Activated CD4-positive, alpha-beta T cell treated with anti-CD3 and anti-CD28 coated beads for 48 hours (primary cell): ENCODE measurements around the gene TMEM238.

Experiments
- DNase-seq: peaks from one replicate; pipeline ENCODE4 v3.0.0-alpha.2; 2020

Gene TMEM238

DNA sequence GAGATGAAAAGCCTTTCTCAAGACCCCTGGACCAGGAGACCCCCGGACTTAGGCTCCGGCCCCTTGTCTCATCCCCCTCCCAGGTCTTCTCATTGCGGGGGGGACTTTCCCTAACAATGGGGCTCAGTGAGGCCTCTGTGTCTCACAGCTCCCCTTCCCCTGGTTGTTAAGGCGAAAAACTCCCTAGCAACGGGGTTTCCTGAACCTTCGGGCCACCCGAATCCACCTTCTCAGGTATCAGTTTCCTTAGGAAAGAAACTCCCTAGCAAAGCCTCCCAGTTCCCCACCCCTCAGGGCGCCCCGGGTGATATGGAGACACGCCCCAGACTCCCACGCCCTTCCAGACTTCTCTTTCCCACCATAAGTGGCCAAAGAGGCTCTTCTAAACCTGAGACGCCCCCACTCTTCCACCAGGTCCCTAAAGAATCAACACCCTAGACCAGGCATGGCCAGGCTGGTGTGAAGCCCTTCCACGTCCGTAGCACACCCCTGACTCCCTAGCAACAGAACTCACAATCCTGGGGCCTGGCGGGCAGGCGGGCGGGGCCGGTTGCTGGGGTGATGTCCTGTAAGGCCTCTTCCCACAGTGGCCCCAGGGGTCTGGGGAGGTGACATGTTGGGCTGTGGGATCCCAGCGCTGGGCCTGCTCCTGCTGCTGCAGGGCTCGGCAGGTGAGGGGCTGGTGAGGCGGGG, 7.7 kb downstream of the TMEM238 start, which contains the start of gene TMEM190:
TMEM190 (plus strand) TSS at position 586 of the 693 bp plus-strand sequence; CDS start at position 614, 28 bp downstream.
- no peak for DNase-seq

- no peak for DNase-seq
Measured at GRCh38 chr19:55373993-55374757, 9.9 kb downstream of the TMEM238 start.

DNA sequence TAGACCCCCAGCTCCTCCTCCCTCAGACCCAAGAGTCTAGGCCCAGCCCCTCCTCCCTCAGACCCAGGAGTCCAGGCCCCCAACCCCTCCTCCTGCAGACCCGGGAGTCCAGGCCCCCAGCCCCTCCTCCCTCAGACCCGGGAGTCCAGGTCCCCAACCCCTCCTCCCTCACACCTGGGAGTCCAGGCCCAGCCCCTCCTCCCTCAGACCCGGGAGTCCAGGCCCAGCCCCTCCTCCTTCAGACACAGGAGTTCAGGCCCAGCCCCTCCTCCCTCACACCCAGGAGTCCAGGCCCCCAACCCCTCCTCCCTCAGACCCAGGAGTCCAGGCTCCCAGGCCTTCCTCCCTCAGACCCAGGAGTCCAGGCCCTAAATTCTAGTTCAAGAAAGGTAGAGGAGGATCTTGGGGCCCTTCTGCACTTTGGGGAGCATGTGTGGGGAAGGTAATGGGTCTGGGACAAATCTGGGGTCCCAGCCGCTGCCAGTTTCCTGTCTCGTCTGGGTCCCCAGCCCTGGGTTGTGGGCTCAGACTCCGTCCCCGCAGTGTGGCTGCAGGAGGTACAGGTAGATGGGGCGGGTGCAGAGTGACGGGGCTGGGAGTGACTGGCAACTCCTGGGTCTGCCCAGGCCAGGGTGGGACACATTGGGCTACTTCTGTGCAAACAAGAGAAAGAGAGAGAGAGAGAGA, 10.6 kb downstream of the TMEM238 start:
- no peak for DNase-seq

DNA sequence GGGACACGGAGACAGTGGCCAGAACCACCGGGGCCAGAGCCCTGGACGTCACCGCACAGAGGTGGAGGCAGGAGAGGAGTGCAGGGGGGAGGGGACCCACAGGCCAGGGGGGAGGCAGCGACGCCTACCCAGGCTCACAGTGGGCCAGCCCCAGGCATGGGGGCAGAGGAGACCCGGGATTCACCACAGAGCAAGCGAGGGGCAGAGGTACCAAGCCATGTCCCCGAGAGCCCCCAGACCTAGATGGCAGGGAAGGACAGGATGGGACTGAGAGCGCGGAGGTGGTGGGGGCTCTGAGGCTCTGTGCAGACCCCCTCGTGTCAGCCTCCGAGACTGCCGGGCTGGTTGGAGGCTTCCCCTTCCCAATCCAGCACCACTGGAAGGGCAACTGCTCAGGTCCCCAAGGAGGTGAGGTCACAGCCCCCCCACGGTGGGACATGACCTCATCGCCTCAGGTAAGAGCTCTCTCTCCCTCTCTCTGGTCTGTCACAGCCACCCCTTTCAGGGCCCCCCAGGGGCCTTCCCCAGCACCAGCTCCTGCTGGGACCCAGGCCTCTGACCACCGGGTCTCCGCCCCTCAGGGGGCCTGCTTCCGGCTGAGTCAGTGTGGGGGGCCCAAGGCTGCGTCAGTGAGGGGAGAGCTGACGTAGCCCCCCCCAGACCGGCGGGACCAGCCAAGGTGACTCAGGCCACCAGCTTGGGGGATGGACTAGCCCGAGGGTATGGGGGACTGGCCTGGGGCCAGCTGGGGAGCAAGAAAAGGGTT, 11.6 kb downstream of the TMEM238 start:
- DNase-seq, result peak; percentile 35

DNA sequence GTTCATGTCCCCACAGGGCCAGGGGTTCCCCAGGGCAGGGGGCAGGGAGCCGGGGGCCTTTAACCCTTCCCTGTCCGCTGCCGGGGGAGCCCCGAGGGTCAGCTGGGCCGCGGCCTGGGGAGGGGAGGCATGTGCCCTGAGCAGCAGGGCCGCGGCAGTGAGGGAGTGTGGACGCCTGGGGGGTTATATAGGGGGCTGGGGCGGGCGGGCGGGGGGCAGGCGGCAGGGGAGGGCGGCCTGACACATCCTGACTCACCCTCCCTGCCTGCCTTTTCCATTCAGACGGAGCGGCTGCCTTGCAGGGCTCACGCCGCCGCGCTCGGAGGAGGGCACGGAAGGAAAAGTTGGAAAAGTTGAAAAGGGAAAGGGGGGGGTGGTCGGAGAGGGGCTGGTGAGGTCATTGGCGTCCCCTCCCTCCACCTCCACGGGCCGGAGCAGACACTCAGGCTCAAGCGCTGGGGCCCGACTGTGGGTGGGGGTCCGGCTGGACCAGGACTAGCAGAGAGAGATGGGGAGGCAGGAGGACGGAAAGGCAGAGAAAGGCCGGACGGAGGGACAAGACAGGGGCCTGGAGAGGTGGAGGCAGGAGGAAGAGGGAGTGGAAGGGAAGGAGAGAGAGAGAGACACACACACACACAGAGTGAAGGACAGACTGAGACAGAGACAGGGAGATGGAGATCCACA, 13.6 kb downstream of the TMEM238 start, which contains the start of gene IL11:
IL11 (minus strand) TSS at position 159 of the 684 bp plus-strand sequence; CDS start at position 6, 153 bp downstream.
- DNase-seq, result no peak

DNA sequence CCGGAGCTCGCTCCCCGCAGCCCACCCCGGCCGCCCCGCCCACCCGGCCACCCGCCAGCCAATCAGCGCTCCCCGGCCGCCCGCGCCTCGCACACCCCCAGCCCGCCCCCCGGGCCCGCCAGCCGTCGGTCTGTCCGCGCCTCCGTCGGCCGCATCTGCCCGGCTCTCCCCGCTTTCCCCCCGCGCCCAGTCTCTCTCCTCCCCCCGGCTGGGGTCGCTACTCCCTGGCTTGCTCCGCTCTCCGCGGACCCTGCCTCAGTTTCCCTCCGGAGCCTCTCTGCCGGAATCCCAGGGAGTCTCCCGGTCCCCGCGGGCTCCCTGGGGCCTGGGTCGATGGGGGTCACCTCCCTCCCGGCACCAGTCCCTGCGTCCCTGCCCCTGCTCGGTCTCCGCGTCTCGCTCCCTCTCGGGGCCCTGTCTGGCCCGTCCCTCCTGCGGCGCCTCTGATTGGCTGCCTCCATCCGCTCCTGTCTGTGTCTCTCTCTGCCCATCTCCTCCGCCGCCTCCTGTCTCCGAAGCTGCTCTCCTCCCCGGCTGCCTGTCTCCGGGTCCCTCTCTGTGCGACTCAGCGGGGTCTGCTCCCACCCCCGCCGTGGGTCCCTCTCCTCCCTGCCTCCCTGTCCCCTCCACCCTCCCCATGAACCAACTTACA, 14.3 kb downstream of the TMEM238 start:
- peak; percentile 61 for DNase-seq

DNA sequence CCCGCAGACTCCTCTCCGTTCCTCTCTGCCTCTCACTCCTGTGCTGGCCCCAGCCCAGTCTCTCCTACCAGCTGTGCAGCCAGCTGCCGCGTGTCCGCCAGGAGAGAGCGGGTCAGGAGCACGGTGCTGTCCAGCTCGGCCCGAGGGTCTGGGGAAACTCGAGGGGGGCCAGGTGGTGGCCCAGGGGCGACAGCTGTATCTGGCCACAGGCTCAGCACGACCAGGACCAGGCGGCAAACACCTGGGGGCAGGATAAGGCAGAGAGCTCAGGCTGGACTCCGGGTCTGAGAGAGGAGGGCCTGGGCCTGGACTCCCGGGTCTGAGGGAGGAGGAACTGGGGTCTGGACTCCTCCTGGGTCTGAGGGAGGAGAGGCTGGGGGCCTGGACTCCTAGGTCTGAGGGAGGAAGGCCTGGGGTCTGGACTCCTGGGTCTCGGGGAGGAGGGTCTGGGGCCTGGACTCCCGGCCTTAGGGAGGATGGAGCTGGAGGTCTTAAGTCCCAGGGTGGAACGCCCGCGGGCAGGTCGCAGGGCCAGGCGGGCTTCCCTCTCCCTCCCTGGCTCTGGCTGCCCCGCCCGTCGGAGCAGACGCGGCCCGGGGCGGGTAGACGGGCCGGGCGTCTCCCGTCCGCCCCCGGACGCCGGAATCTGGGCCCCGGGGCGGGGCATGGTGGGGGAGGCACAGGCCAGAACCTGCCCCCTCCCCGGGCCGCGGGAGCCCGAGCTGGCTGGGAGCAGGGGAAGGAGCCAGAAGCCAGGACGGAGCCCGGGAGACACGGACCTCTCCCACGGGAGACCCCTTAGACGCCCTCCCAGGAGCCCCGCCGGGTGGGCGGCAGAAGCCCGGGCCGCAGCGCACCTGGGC, 15.2 kb downstream of the TMEM238 start:
- peak; percentile 42 for DNase-seq

GRCh38 chr19:55368106-55368505, 16.0 kb downstream of the TMEM238 start:
- DNase-seq, result no peak

GRCh38 chr19:55366790-55367189, 17.3 kb downstream of the TMEM238 start:
- DNase-seq, result no peak

GRCh38 chr19:55365964-55366363, 18.1 kb downstream of the TMEM238 start:
- no peak for DNase-seq

- DNase-seq, result no peak
Measured at GRCh38 chr19:55365245-55365644, 18.8 kb downstream of the TMEM238 start.

GRCh38 chr19:55362990-55363716, 20.9 kb downstream of the TMEM238 start, which contains the start of gene GARIN5B:
Gene GARIN5B, minus strand, starts transcription at chr19:55363260. Its CDS starts 194 bp downstream, at chr19:55363066.
- no peak for DNase-seq

GRCh38 chr19:55362174-55362989, 21.7 kb downstream of the TMEM238 start:
- DNase-seq, result no peak

DNA sequence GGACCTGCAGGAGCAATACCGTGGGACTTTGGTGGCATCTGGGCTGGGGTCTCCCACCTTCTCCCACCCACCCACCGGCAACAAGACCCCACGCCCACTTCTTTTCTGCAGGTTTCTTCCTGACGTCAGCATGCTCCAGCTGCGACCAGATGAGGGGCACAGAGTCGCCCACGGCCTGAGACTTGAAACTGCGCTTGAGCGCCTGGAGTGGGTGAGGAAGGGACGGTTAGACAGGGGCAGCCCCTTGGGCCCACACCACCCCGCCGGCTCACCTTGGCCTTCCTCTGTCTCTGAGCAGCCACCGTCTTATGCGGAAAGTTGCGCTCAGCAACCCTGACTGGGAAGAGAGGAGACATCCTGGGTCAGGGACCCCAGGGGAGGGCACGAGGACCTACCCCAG, 23.2 kb downstream of the TMEM238 start:
- DNase-seq, result no peak

- DNase-seq, result no peak
Measured at GRCh38 chr19:55358943-55359908, 24.9 kb downstream of the TMEM238 start.

- DNase-seq, result no peak
Measured at GRCh38 chr19:55358493-55358892, 25.6 kb downstream of the TMEM238 start.

DNA sequence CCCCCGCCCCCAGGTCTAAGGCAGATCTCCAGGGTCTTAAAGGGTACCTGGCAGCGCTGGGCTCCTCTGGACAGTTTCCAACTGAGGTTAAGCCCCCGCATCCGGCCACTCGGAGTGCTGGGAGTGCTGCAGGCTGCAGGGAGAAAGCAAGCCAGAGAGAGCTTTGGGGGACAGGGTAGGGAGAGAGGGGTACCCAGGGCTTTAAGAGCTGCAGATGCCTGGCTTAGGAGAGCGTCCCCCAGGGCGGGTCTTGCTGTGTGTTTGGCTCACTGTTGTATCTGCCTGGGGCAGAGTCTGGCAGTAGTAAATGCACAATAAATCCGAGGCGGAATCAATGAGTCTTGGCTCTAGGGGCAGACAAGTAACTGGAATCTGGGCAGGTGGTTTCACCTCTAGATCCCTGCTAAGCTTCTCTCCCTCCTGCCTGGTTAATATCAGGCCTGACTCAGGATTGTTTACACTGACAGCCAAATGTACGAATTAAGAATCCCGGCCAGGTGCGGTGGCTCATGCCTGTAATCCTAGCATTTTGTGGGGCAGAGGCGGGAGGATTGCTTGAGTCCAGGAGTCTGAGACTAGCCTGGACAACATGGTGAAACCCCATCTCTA, 28.8 kb downstream of the TMEM238 start:
- DNase-seq, result no peak
